GM20431 (cell line): ENCODE results near the gene C6orf47.

Experiments used
- in situ Hi-C: fragments of 300-500 bp; cut with MseI, MboI; formaldehyde crosslinking; loops from one replicate; pipeline ENCODE4 v1.15.0; 2020; ENCODE audit warnings: low sequenced_read_pairs; ENCODE audit not compliant: unreplicated experiment

Gene C6orf47

GRCh38 chr6:31620586-31621319 lies 39.8 kb downstream of the C6orf47 start, which contains the start of gene PRRC2A:
PRRC2A (plus strand) TSS chr6:31620715; CDS start chr6:31622790, 2,075 bp downstream.
- in situ Hi-C loops: no loop called here

- in situ Hi-C loops: no loop called here
Observed at GRCh38 chr6:31619805-31620585, 40.6 kb downstream of the C6orf47 start.

GRCh38 chr6:31617010-31617409 lies 43.6 kb downstream of the C6orf47 start:
- in situ Hi-C loops: no loop called here

GRCh38 chr6:31615748-31616147 lies 44.8 kb downstream of the C6orf47 start:
- in situ Hi-C loops: no loop called here

GRCh38 chr6:31614684-31615578 lies 45.6 kb downstream of the C6orf47 start, which contains the start of gene AIF1:
AIF1 (plus strand) TSS chr6:31615234; CDS start chr6:31615330, 96 bp downstream.
- in situ Hi-C loops: no loop called here

GRCh38 chr6:31614075-31614619 lies 46.4 kb downstream of the C6orf47 start:
- in situ Hi-C loops: no loop called here

- in situ Hi-C loops: no loop called here
Observed at GRCh38 chr6:31610968-31611367, 49.6 kb downstream of the C6orf47 start.

- in situ Hi-C loops: no loop called here
Observed at GRCh38 chr6:31609519-31610406, 50.8 kb downstream of the C6orf47 start.
